A549 (cell line): Measurements from ENCODE around the gene SNTG2. TPM values are rescaled to one million over a fixed set of nuclear protein-coding genes. Genes with fewer than 3 reads are reported as not detected.

Source experiments
- ATAC-seq, 2 experiments: fragments of 200-7000 bp in 1 of 2; fragments of >200 bp in 1 of 2; cut with Nextera tagmentation in 1 of 2; cut with Tn5 transposase in 1 of 2; 3 replicates each; pipeline versions ENCODE4 v1.8.0 to v1.9.1; 2018 to 2020; ENCODE audit warnings: mild to moderate bottlenecking in 1 of 2, moderate library complexity in 1 of 2
- CTCF ChIA-PET: fragments of 300-600 bp; sonication (Branson Sonifier 250); formaldehyde crosslinking; extraction: SDS; loops from one replicate; lab custom pipeline; 2021; ENCODE audit warnings: antibody characterized with exemption, inconsistent platforms; lab: Yijun Ruan, JAX
- POLR2A ChIA-PET: fragments of 350-600 bp; formaldehyde crosslinking; extraction: SDS; loops from one replicate; lab custom pipeline; 2021; ENCODE audit warnings: antibody characterized with exemption, inconsistent platforms; lab: Yijun Ruan, JAX
- DNase-seq, 2 experiments: peaks; one replicate each; pipeline versions ENCODE4 v3.0.0 to v3.0.0-alpha.2; 2011 to 2016; ENCODE audit warnings: low read depth in 1 of 2, low spot score in 1 of 2
- FAIRE-seq: peaks from 2 replicates; lab custom pipeline; 2011; peaks lifted over from hg19 to GRCh38; lab: Jason Lieb, UNC
- H3K27ac ChIP-seq, 2 experiments: fragments of >200 bp; sonication (Bioruptor Twin); formaldehyde crosslinking; 3 replicates each; pipeline ENCODE4 v1.5.1; 2016 to 2017
- H3K4me1 ChIP-seq: fragments of >200 bp; sonication (Bioruptor Twin); formaldehyde crosslinking; 3 replicates; pipeline ENCODE4 v1.6.1; 2016
- H3K4me2 ChIP-seq: fragments of >200 bp; sonication (Bioruptor Twin); formaldehyde crosslinking; 3 replicates; pipeline ENCODE4 v1.6.1; 2016
- H3K4me3 ChIP-seq: fragments of >200 bp; sonication (Bioruptor Twin); formaldehyde crosslinking; 3 replicates; pipeline ENCODE4 v1.5.1; 2016
- H3K9me3 ChIP-seq: fragments of >200 bp; sonication (Bioruptor Twin); formaldehyde crosslinking; 3 replicates; pipeline ENCODE4 v1.6.1; 2016
- BHLHE40 ChIP-seq: IDR thresholded peaks from 2 replicates; pipeline ENCODE4 v1.6.1; 2012; ENCODE audit warnings: low read depth, low read length, inconsistent platforms
- CBX2 ChIP-seq: fragments of 200-600 bp; sonication (generic); IDR thresholded peaks from 2 replicates; pipeline ENCODE4 v1.6.1; 2016; ENCODE audit warnings: low read depth, mild to moderate bottlenecking, borderline replicate concordance
- CHD4 ChIP-seq: fragments of 200-600 bp; sonication (generic); IDR thresholded peaks from 2 replicates; pipeline ENCODE4 v1.6.1; 2016; ENCODE audit warnings: antibody characterized with exemption, mild to moderate bottlenecking, borderline replicate concordance
- CTCF ChIP-seq: fragments of >200 bp; sonication (Bioruptor Twin); formaldehyde crosslinking; IDR thresholded peaks from 3 replicates; pipeline ENCODE4 v1.5.1; 2016
- ELK1 ChIP-seq: fragments of 150-350 bp; IDR thresholded peaks from 2 replicates; pipeline ENCODE4 v1.6.1; 2014; ENCODE audit warnings: low read depth, mild to moderate bottlenecking, low read length
- HDAC2 ChIP-seq: fragments of 200-600 bp; sonication (generic); IDR thresholded peaks from 2 replicates; pipeline ENCODE4 v1.6.1; 2016
- HES2 ChIP-seq: fragments of >200 bp; sonication (Bioruptor Twin); formaldehyde crosslinking; IDR thresholded peaks from 2 replicates; pipeline ENCODE4 v1.6.1; 2016
- HEYL ChIP-seq: fragments of 250-450 bp; sonication (Bioruptor Pico); IDR thresholded peaks from 2 replicates; pipeline ENCODE4 v1.8.0; 2021; ENCODE audit warnings: mild to moderate bottlenecking, moderate library complexity
- HOXA7 ChIP-seq: fragments of 250-450 bp; sonication (Bioruptor Pico); IDR thresholded peaks from 2 replicates; pipeline ENCODE4 v1.5.0; 2020; ENCODE audit warnings: mild to moderate bottlenecking, moderate library complexity
- HOXB13 ChIP-seq: fragments of 250-450 bp; sonication (Bioruptor Pico); IDR thresholded peaks from 2 replicates; pipeline ENCODE4 v1.5.0; 2020; ENCODE audit warnings: low read depth, mild to moderate bottlenecking, moderate library complexity
- JUN ChIP-seq, 2 experiments: fragments of >200 bp; sonication (Bioruptor Twin); formaldehyde crosslinking; IDR thresholded peaks; 2 replicates in 1 of 2; 3 replicates in 1 of 2; pipeline ENCODE4 v1.6.1; 2016 to 2017
- JUNB ChIP-seq: fragments of >200 bp; sonication (Bioruptor Twin); formaldehyde crosslinking; IDR thresholded peaks from 2 replicates; pipeline ENCODE4 v1.6.1; 2016
- KDM1A ChIP-seq: fragments of 200-600 bp; sonication (generic); IDR thresholded peaks from 2 replicates; pipeline ENCODE4 v1.6.1; 2016; ENCODE audit warnings: low read depth, mild to moderate bottlenecking
- MAFK ChIP-seq: fragments of 450-650 bp; IDR thresholded peaks from 2 replicates; pipeline ENCODE4 v1.6.1; 2014; ENCODE audit not compliant: partially characterized antibody
- POLR2A ChIP-seq: IDR thresholded peaks from 2 replicates; pipeline ENCODE4 v1.6.1; 2012; ENCODE audit warnings: mild to moderate bottlenecking, low read length
- POLR2AphosphoS2 ChIP-seq: conservative IDR thresholded peaks from 2 replicates; pipeline ENCODE4 v1.6.1; 2012; ENCODE audit warnings: low read length, improper control_type of control experiment, inconsistent platforms
- TFCP2L1 ChIP-seq: fragments of 250-450 bp; sonication (Bioruptor Pico); IDR thresholded peaks from 2 replicates; pipeline ENCODE4 v1.5.0; 2021; ENCODE audit warnings: mild to moderate bottlenecking
- TP53 ChIP-seq: fragments of 250-450 bp; sonication (Bioruptor Pico); IDR thresholded peaks from 2 replicates; pipeline ENCODE4 v1.5.0; 2021; ENCODE audit warnings: mild to moderate bottlenecking, moderate library complexity
- USF2 ChIP-seq: fragments of 450-650 bp; IDR thresholded peaks from 2 replicates; pipeline ENCODE4 v1.6.1; 2014; ENCODE audit warnings: antibody characterized with exemption
- ZC3H11A ChIP-seq: fragments of 450-650 bp; IDR thresholded peaks from 2 replicates; pipeline ENCODE4 v1.6.1; 2014; ENCODE audit warnings: antibody characterized with exemption, mild to moderate bottlenecking
- WGBS: methylation state at CpG from one replicate; pipeline ENCODE4 v1.1.6; 2017; ENCODE audit errors: missing lambda C conversion rate; 5-methylcytosine and 5-hydroxymethylcytosine counted together
- polyA plus RNA-seq, 4 experiments: library from polyadenylated mRNA; depleted of rRNA in 3 of 4; stranded (reverse); fragments of >200 nt; fragmentation: RNase III in 1 of 4; extraction: RNeasy Plus Mini Kit Qiagen cat#74134 plus additional on column Dnase treatment in 1 of 4; gene quantifications; 2 replicates in 3 of 4; 3 replicates in 1 of 4; pipeline ENCODE4 v1.2.3, GENCODE V29; 2011 to 2017

Gene SNTG2
- polyA plus RNA-seq, 2 of the 4 experiments (the other 2 are of a cell fraction) = not detected

- H3K4me2 ChIP-seq = no peak overlapping the region
- 3% methylated on average over 5 of the region's 5 CpGs for WGBS
- no peak overlapping the region for H3K4me3 ChIP-seq
- TF ChIP-seq HDAC2 = no peak
- no peak for TF ChIP-seq HOXA7 (CRISPR knock-in tag)
- no peak for TF ChIP-seq JUN (IDR thresholded peaks at IDR 0.05)
- TF ChIP-seq CBX2 = no peak
- no peak for TF ChIP-seq ZC3H11A
- no peak for TF ChIP-seq BHLHE40
- TF ChIP-seq HOXB13 = no peak
- TF ChIP-seq POLR2AphosphoS2 = no peak
- H3K4me1 ChIP-seq = no peaks in the 10 kb centered on the region
- H3K9me3 ChIP-seq = peaks cover 3% of the 10 kb centered on the region; the same call in 1 of the 3 replicates
- ATAC-seq (no peak), DNase-seq (no peak), FAIRE-seq (no peak)
- H3K27ac ChIP-seq = no peak overlapping the region
- POLR2A ChIA-PET = no interaction called here
- CTCF ChIA-PET = interaction anchor here (0.7 kb wide), 1 partner anchor 10 kb away, joined by 4 read pairs; no protein-coding TSS in a partner anchor
These were observed 197.4 kb downstream of the SNTG2 start for GRCh38 chr2:1147873-1148612.

GRCh38 chr2:1150724-1151511 is 200.3 kb downstream of the SNTG2 start:
- DNase-seq (no peak), ATAC-seq (no peak), FAIRE-seq (no peak)
- TF ChIP-seq CHD4 (no peak), POLR2A (no peak), USF2 (no peak), TFCP2L1 (CRISPR knock-in tag) (no peak), ZC3H11A (no peak), BHLHE40 (no peak), CTCF (no peak)
- H3K9me3 ChIP-seq = no peaks in the 10 kb centered on the region; the same call in 2 of the 3 replicates
- 15% methylated on average over 13 of the region's 13 CpGs for WGBS
- H3K4me1 ChIP-seq = no peaks in the 10 kb centered on the region
- ChIA-PET CTCF (interaction anchor here (2.1 kb wide), 1 partner anchor 10 kb away, joined by 8 read pairs; no protein-coding TSS in a partner anchor), POLR2A (no interaction called here)
- no peak overlapping the region for H3K4me2 ChIP-seq
- H3K4me3 ChIP-seq = no peak overlapping the region
- no peak overlapping the region for H3K27ac ChIP-seq

DNA sequence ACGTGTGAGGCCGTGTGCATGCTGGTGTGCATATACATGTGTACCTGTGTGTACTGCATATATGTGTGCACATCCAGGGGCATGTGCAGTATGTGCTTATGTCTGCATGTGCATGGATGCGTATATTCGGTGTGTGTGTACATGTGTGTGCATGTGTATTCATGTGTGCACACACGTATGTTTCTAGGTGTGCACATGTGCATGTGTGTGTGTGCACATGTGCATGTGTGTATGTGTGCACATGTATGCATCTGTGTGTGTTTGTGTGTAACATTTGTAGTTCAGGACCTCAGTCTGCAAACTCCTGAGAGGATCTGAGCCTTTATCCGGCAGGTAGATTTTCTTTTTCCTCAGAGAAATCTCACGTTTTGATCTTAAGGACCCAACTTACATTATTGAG is 201.7 kb downstream of the SNTG2 start:
- FAIRE-seq = no peak

More for the DNA sequence above, 201.7 kb downstream of the SNTG2 start:
- Histone ChIP-seq H3K4me3 (no peak overlapping the region), H3K9me3 (no peaks in the 10 kb centered on the region; the same call in 2 of the 3 replicates), H3K4me1 (no peaks in the 10 kb centered on the region), H3K27ac (no peak overlapping the region), H3K4me2 (no peak overlapping the region)
- WGBS = 13% methylated on average over 7 of the region's 7 CpGs
- DNase-seq = no peak
- no peak for ATAC-seq
- no peak for TF ChIP-seq KDM1A
- TF ChIP-seq HEYL (CRISPR knock-in tag) = no peak
- no peak for TF ChIP-seq POLR2AphosphoS2
- TF ChIP-seq MAFK = no peak
- TF ChIP-seq ELK1 = no peak
- no peak for TF ChIP-seq TP53
- TF ChIP-seq HES2 = no peak
- TF ChIP-seq JUNB = no peak
- no peak for TF ChIP-seq HOXB13
- ChIA-PET POLR2A (no interaction called here), CTCF (interaction anchor here (0.6 kb wide), 2 partner anchors 20 to 84 kb away, joined by 3 to 4 read pairs; no protein-coding TSS in a partner anchor)
